Left ventricle myocardium inferior (tissue), 1 donor: ENCODE data around the gene FDXACB1. TPM values are rescaled to one million over a fixed set of nuclear protein-coding genes. Genes with fewer than 3 reads are reported as not detected.

ENCODE experiments used
- DNase-seq: peaks from one replicate; pipeline ENCODE4 v3.0.0-alpha.2; 2020
- H3K27ac ChIP-seq: fragments of 200-600 bp; replicated peaks from 2 replicates; pipeline ENCODE4 v1.8.0; 2021
- H3K27me3 ChIP-seq: fragments of 200-600 bp; 2 replicates; pipeline ENCODE4 v1.8.0; 2021; ENCODE audit warnings: low read depth
- H3K36me3 ChIP-seq: fragments of 200-600 bp; 2 replicates; pipeline ENCODE4 v1.8.0; 2021
- H3K4me1 ChIP-seq: fragments of 200-600 bp; 2 replicates; pipeline ENCODE4 v1.8.0; 2021
- H3K4me3 ChIP-seq: fragments of 200-600 bp; 2 replicates; pipeline ENCODE4 v1.8.0; 2021; ENCODE audit warnings: mild to moderate bottlenecking, moderate library complexity
- H3K9me3 ChIP-seq: fragments of 200-600 bp; replicated peaks from 2 replicates; pipeline ENCODE4 v1.8.0; 2021
- CTCF ChIP-seq: fragments of 200-600 bp; IDR thresholded peaks from 2 replicates; pipeline ENCODE4 v1.8.0; 2021; ENCODE audit warnings: antibody characterized with exemption, mild to moderate bottlenecking, borderline replicate concordance
- intact Hi-C: fragments of 100-400 bp; cut with micrococcal nuclease; formaldehyde crosslinking; loops from one replicate; pipeline ENCODE4 v1.11.0; 2022
- total RNA-seq: library from RNA; stranded (reverse); fragmentation: NEBNext Ultra II Directional; extraction: Animal tissue kit (Norgen Biotek cat#: 25700); gene quantifications from one replicate; pipeline ENCODE4 v1.2.1, GENCODE V29; 2021
- donor health status: DM: no; HTN: yes; CAD: no; lungs with severe emphysema.

The FDXACB1 gene
- total RNA-seq, 1 donor from 2014 or later = 0.93 TPM

DNA sequence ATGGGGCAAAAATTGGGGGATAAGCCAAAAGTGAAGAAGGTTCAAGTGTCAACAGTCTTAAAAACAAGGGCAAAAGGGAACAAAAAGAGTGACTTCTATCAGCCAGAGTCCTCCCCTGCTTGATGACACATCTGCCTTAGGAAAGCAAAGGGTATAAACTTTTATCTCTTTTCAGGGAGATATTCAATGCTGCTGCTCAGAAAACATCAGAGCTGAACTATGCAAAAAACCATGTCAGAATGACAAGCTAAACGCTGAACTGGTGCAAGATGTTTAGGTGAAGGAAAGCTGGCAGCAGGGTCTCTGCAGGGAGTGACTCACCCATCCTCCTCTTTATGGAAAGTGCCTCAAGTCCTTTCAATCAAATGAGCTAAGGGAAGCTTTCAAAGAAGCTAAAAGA, 32.3 kb downstream of the FDXACB1 start:
- TF ChIP-seq CTCF = no peak
- intact Hi-C loops = no loop called here
- Histone ChIP-seq H3K27me3 (no peaks in the 10 kb centered on the region), H3K27ac (no peak overlapping the region), H3K36me3 (peaks cover 74% of the 10 kb centered on the region), H3K4me1 (no peaks in the 10 kb centered on the region), H3K4me3 (no peak overlapping the region), H3K9me3 (no peaks in the 10 kb centered on the region)
- no peak for DNase-seq

DNA sequence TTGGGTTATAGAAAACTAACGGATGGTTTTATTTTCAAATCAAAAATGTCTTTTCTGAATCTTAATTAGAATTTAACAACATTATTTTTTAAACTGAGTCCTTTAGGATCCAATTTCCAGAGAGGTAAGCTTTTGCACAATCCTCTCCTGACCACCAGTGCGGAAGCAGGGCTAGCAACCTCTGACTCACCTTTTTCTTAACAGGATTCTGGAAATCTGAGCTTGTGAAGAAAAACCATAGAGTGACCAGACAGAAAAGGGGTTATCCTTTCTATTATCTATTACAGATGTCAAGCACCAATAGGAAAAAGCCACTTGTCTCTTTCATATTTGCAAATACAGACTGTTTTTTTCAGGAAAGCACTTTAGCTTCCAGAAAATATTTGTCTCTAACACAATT, 32.9 kb downstream of the FDXACB1 start:
- no peak for DNase-seq
- TF ChIP-seq CTCF = no peak
- Histone ChIP-seq H3K27ac (no peak overlapping the region), H3K27me3 (no peaks in the 10 kb centered on the region), H3K4me3 (no peak overlapping the region), H3K36me3 (peaks cover 69% of the 10 kb centered on the region), H3K9me3 (no peaks in the 10 kb centered on the region), H3K4me1 (peaks cover 4% of the 10 kb centered on the region)
- intact Hi-C loops = no loop called here

DNA sequence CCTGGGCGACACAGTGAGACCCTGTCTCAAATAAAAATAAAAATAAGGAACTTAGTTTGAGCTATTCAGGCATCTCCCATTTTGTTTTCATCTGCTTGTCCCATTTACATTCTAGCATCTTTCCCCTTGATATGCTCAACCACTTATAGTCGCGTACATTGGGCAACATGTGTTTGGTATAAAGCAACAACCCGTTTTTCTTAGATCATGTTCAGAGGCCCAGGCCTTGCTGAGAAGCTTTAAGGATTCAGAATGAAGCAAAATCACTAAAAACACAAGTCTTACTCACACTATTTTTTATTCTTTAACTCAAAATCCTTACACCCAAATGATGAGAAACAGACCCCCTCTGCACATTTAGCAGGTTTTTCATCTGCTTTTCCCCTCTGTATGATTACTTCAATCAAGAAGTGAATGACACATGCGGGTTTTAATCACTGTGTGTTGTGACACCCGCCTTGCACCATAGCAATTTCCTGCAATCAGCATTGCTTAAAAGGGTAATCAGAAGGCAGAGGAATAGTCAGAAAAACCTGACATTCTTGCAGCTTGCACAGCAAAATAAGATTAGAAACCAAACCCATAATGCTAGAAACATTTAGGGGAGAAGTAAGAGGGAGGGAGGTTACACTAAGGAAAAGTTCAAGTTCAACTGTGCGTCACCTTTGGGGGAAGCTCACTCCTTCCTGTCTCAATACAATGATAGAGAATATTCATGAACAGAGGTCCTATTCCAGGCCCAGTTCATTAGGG, 33.5 kb downstream of the FDXACB1 start:
- Histone ChIP-seq H3K36me3 (peaks cover 63% of the 10 kb centered on the region), H3K4me1 (peaks cover 5% of the 10 kb centered on the region), H3K27me3 (no peaks in the 10 kb centered on the region), H3K27ac (no peak overlapping the region), H3K9me3 (no peaks in the 10 kb centered on the region), H3K4me3 (no peak overlapping the region)
- intact Hi-C loops = no loop called here
- no peak for DNase-seq
- no peak for TF ChIP-seq CTCF

DNA sequence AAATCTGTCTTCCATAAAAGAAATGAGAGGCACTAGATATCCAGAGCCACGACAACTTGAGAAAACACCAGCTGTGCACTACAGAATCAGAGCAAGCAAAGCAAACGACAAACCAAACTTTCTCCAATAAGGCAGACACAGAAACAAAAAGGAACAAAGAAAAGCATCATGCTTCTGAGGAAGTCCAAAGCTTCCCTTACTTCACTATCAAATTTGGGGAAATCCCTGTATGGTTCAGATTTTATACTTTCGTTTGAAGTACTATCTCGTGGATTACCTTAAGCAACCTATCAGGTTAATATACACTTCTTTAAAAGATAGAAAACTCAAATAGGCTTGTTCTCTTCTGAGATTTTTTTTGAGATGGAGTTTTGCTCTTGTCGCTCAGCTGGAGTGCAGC, 35.3 kb downstream of the FDXACB1 start:
- H3K9me3 ChIP-seq = no peaks in the 10 kb centered on the region
- no peak for TF ChIP-seq CTCF
- intact Hi-C loops = loop anchor here (5.0 kb wide), 1 partner anchor 256 kb away; no protein-coding TSS in a partner anchor
- peaks cover 46% of the 10 kb centered on the region for H3K36me3 ChIP-seq
- H3K27me3 ChIP-seq = no peaks in the 10 kb centered on the region
- DNase-seq = no peak
- H3K4me3 ChIP-seq = no peak overlapping the region
- H3K4me1 ChIP-seq = peaks cover 12% of the 10 kb centered on the region
- H3K27ac ChIP-seq = no peak overlapping the region

DNA sequence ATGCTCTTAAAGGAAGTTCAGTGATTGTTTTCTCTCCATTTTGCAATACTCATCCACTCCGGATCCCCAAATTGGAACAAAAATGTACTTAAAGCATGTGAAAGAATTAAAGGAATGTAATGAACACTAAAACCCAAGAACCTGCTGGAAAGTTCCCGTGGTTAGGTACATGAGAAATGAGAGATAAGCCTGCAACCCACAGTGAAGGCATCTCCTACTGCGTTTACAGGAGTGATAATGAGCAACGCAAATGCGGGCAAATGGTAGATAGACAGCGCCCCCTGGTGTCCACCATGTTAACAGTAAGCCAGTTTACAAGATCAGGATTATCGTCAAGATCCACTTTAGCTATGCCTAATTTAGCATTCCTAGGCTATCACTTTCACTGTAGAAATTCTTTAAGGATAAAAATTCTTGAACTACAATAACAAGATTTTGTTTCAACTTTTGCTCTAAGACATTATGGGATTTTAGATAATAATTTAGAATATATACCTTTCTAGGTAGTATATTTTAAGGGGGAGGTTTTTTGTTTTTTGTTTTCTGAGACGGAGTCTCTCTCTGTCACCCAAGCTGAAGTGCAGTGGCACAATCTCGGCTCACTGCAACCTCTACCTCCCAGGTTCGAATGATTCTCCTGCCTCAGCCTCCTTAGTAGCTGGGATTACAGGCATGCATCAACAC, 37.5 kb downstream of the FDXACB1 start:
- Histone ChIP-seq H3K27me3 (no peaks in the 10 kb centered on the region), H3K4me3 (no peak overlapping the region), H3K27ac (no peak overlapping the region), H3K9me3 (no peaks in the 10 kb centered on the region), H3K36me3 (peaks cover 42% of the 10 kb centered on the region), H3K4me1 (peaks cover 12% of the 10 kb centered on the region)
- peak; percentile 86 for DNase-seq
- intact Hi-C loops = loop anchor here (5.0 kb wide), 1 partner anchor 254 kb away; no protein-coding TSS in a partner anchor
- peak; percentile 93 for TF ChIP-seq CTCF
